HG02852 (cell line): ENCODE measurements around the gene GRIK2.
A peak's percentile ranks its signal among the peaks of the same experiment; 100 is the strongest.

Experiments used
- ATAC-seq: cut with Tn5 transposase; IDR thresholded peaks from one replicate; pipeline ENCODE4 v1.9.1; 2021; ENCODE audit warnings: mild to moderate bottlenecking, moderate library complexity; ENCODE audit not compliant: unreplicated experiment

Gene GRIK2

DNA sequence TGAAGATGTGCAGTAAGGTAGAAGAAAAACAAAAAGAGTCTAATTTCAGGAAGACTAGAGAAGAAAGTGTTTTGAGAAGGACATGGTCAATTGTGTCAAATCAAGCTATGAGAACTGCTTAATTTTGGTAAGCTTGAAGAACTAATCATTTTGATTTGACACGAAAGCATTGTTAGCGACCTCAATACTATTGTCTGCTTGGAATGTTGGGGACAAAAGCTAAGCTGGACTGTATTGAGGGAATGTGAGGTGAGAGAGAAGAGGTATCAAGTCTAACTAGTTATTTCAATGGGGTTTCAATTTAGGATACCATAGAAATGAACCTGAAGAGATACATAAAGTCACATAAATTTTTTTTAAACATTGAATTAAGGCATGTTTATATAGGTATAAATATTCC is 309.8 kb downstream of the GRIK2 start:
- ATAC-seq = no peak

DNA sequence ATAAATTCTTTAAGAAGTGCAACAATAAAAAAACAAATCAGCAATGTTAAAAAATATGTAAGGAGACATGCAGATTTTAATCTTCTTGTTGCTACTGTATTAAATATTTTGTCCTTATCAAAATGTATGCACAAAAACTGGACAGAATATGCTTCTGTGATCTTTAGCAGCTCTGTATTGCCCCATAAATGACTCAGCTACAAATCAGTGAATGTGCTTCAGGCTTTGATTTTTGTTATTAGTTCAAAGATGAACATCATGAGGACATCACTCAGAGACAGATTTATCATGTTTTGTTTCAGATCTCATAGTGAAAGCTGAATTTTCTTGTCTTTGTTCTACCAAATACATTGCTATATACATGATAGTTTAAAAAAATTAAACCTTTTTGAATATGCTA is 312.4 kb downstream of the GRIK2 start:
- ATAC-seq = no peak

DNA sequence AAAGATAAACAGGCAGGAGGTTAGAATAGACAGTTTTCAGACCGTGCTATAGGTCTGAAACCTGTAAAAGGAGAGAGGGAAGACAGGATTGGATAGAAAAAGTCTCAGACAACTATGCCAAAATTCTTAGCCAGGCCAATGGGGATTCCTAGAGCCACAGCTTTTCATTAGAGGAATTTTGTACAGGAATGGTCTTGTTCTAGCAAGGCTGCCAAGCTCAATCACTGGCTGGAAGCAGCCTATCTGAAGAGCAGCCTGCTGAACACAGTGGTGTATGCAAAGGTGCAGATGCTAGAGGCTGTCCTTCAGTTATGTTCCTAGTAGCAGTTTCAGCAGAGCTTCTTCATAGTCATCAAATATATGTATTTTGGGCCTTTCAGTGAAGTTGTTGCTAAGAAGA is 313.1 kb downstream of the GRIK2 start:
- ATAC-seq = no peak

DNA sequence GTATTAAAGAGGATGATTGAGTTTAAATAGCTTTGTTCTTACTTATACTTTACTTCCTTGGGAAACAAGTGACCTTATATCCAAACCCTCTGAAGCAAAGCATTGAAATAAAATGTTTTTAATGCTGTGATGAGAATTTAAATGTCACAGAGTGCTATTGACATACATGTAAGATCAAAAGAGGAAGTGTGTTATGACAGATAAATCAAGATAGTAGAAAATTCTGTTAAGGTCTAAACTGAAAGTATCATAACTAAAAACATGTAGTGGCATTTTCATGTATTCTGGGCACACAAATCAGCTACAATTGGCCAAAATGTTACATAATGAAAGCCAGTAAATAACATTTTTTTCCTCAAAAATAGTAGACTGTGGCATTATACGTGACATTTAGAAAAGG is 318.0 kb downstream of the GRIK2 start:
- ATAC-seq = no peak

DNA sequence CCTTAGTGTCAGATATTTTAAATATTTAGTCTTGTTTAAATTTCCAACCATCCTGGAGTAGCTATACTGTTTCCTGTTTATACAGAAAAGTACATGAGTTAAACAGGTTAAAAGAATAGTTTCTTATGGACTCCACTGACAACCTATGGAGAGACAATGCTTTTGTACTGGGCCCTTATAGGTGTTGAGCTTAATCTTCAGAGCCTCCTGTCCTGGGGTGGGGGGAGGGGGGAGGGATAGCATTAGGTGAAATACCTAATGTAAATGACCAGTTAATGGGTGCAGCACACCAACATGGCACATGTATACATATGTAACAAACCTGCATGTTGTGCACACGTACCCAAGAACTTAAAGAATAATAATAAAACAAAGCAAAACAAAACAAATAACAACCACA is 322.9 kb downstream of the GRIK2 start:
- no peak for ATAC-seq

DNA sequence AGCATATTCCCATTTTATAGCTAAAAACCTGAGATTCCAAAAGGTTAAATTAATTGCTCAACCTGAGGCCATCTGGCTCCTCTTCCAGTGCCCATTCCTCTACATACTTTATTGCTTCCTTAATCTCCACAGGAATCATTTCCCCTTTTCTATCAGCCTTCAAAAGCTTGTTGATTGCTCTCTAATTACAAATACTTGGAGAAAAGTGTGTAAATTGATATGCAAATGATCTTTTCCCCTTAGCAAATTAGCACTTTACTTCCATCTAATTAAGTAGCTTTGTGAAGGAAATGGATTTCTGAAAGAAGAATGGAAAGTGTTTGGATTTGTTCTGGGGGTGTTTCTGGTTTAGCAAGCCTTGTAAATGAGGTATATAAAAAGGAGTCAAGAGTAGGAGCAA is 323.3 kb downstream of the GRIK2 start:
- no peak for ATAC-seq

DNA sequence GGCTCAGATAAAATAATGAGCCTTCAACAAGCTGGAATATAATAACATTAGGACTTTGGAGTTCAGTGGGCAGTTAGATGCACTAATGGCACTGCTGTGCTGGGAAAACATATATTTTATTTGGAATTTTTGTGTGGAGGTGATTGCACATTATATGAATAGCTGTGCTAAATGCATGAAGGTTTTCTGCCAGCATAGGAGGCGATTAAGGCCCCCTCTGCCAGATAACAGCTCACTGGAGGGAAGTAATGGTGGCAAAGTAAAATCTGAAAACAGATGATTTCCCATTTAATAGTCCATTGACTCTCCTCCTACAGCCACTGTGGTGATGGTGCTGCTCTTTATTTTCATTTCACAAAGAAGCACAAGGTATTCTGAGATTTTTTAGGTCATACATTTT is 326.0 kb downstream of the GRIK2 start:
- no peak for ATAC-seq

DNA sequence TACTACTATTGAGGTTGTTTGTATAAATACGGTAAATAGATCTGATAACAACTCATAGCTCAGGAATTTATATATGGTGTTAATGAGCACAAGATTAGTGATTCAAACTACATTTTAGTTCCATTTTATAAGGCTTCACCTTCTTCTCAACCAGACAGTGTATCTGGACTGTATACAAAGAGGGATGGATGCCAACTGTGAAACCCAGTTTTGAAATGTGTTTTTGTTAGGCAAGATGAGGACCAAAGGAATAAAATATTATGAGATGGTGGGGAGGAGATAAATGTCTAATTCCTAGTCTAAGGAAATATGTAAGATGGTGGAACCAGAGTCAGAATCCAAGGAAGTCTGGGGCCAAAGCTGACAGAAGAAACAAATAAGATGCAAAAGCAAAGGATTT is 329.0 kb downstream of the GRIK2 start:
- no peak for ATAC-seq

DNA sequence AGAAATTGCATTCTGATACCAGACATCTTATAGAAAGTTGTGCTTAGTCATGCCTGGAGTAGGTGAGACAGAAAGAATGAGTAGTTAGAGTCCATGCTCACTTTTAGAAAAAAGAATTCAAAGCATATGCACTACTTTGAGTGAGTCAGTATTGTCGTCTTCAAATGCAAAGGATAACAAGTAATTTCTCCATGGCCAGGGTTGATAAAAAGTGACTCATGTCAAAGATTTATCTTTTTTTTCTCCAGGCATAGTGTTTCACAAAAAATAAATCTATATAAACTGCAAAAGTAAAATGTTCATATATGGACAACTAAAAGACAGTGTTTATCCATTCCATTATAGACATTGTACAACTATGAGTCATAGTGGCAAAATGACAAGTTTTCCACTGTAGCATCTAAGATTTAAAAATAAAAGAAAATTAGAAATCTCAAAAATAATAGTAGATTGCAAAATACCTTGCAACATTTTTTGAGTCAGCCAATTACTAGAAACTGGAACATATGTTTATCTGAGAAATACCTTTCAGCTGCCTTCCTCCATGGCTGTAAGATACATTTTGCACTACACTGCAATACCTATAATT is 329.6 kb downstream of the GRIK2 start:
- ATAC-seq = no peak

DNA sequence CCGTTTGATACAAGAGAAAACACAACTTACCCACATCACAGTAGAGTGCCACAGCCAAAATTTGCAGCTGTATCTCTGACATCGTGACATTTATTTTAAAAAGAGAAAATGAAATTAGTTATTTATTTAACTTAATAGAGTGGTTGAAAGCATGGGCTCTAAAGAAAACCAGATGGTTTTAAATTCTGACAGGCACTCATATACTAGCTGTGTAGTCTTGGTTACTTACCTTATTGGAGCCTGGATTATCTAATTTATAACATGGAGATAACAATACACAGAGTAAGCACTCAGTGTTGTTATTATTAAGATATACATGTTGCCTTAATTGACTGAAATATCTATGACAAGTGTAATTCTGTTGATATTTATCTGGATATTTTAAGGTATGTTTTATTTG is 334.9 kb downstream of the GRIK2 start:
- no peak for ATAC-seq

DNA sequence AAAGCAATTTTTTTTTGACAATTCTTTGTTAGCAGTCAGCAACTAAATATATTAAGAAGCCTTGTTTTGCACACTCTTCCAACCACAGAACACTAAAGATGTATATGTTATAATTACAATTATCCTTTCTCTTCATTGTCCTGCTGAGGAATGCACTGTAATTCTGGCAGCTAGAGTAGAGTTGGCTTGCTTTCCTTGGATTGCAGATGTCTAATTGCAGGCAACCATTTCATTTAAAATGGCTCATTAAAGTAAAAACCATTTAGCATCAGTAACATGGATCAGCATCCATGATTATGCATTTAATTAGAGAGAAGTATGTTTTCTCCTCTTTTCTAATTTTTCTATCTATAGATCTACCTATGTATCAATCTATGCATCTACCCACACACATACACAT is 335.4 kb downstream of the GRIK2 start:
- ATAC-seq = no peak

DNA sequence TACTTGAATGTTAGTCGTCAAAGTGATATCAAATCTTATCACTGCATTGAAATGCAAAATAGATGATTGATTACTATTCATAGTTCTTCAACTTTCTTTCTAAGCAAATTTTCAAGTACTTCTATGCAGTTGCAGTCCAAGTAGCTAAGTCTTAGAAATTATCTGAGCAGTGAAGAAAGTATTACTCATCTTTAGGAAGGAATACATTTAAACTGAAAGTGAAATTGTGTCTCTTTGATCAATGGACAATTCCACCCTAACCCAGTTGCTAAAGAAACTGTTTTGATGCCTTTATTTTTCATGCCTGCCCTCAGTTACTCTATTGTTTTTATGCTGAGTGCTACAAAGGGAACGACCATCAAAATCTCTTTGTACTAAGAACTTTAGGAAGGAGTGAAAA is 337.4 kb downstream of the GRIK2 start:
- ATAC-seq = peak; percentile 56

DNA sequence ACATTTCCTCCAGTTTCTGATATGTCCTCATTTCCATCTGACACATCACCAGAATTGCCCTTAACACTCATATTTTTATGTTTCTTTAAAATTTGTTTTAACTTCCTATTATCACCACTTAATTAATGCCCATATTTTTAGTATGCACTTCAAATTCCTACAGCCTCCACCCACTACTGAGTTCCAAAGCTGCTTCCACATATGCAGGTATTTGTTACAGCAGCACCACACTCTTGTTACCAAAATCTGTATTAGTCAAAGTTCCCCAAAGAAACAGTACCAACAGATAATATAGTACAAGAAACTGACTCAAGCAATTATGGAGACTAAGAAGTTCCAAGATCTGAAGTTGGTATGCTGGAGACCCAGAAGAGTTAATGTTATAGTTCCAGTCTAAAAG is 340.4 kb downstream of the GRIK2 start:
- ATAC-seq = no peak

DNA sequence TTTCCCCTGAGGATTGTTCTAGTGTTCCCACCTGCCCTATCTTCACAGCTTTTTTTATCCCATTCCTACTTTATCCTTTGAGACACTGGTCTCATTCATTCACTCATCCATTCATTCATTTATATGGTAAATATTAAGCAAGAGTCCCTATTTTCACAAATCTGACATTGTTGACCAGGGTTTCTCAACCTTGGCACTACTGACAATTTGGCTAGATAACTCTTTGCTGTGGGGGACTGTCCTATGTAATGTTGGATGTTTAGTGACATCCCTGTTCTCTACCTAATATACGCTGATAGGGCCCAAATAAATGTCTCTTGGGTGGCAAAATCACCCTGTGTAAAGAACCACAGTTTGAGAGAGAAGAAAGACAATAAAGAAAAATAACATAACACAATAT is 345.0 kb downstream of the GRIK2 start:
- ATAC-seq = no peak

DNA sequence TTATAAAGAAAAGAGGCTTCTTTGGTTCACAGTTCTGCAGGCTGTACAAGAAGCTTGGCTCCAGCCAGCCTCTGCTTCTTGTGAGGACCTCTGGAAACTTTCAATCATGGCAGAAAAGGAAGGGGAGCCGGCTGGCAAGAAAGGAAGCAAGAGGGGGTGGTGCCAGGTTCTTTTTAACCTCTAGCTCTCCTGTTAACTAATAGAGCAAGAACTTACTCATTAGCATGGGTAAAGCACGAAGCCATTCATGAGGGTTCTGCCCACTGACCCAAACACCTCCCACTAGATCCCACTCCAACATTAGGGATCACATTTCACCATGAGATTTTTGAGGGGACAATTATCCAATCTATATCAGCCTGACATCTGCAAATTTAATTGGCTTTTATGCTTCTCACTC is 347.1 kb downstream of the GRIK2 start:
- ATAC-seq = no peak

DNA sequence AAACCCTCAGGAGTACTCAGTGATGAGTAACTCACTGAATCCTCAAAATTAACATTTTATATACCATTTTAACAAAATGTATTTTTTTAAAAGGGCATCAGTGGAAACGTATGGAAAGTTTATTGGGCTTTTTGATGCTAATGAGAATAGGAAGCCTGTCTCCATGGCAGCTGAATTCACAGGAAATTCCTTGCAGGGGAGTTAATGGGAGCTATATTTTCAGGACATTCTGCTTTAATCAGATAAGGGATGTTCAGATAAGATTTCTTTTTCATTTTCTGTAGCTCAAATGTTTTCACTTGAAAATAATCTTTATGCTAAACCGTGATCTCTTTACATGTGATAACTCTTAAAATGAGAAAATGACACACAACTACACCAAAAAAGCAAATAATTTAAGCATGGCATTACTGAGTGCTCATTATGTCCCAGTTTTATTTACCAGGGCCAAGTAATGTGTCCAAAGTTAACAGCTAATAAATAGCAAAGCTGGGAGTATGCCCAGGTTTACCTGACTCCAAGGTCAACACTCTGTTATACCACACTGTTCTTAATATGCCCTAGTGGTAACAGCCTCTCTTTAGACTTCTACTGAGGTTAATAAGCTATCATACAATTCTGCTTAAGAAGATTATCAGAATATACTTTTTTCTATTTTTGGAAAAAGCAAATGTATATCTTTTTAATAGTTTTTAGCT is 348.1 kb downstream of the GRIK2 start:
- ATAC-seq = no peak

DNA sequence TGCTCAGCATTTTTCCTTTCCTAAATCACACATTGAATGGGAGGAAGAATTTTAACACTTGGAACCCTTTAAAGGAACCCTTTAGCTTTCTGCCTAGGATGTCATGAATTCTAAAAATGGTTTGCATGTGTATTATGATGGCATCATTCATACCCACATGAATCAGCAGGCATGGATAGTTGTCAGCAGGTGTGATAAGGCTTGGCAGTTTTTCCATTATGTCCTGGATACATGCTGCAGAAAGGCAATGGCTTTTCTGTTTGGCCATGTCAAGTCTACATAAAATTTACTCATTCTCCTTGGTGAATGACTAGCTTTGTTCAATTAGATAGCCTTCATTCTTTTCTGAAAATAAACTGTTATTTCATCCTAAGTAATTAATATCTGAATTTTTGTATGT is 353.7 kb downstream of the GRIK2 start:
- ATAC-seq = no peak

DNA sequence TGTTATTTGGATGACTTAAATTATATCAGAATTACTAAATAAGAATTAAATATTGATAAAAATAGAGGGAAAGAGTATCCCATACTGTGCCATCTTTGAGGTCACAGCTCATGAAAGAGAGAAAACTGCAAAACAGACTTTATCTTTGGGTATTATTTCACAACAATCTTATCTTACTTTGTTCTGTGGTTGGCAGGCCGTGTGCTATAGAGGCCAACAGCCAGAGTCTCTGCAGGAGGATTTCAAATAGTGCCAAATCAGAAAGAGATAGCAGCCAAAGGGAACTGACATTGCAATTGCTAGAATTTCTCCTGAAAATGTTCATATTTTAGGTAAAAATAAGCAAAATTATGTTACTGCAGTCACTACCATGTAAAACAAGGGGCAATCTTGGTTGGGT is 354.2 kb downstream of the GRIK2 start:
- ATAC-seq = no peak

DNA sequence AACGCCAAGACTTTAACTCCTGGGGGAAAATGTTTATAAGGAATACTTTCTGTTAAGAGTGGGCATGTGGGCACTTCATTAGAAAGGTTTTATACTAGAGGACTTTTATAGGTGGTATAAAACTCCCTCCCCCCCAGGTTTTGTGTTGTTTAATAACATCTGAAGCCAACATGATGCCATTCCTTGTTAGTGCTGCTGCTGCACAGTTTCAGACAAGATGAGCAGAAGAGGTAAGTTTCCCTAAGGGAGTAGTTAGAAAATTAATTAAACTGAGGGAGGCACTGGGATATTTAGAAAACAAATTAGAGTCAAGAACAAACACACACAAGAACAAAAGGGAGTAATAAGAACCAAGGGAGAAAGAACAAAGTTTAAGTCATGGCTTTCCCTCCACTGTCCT is 362.4 kb downstream of the GRIK2 start:
- no peak for ATAC-seq

DNA sequence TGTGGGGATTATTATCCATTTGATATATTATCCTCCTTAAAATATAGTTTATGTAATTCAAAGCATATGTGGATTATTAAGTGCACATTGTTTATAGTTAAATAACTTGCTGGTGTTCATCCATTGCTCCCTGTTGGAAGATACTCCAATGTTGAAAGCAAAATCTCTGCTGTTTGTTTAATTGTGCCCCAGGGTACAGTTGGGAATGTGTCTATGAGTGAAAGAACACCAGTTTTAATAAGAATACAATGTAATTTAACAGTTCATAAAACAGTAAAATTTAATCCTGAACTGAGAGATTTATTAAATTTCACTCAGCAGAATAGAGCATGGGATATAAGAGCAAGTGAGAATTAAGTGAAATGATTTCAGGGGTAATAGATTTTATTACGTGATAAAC is 364.9 kb downstream of the GRIK2 start:
- ATAC-seq = no peak

DNA sequence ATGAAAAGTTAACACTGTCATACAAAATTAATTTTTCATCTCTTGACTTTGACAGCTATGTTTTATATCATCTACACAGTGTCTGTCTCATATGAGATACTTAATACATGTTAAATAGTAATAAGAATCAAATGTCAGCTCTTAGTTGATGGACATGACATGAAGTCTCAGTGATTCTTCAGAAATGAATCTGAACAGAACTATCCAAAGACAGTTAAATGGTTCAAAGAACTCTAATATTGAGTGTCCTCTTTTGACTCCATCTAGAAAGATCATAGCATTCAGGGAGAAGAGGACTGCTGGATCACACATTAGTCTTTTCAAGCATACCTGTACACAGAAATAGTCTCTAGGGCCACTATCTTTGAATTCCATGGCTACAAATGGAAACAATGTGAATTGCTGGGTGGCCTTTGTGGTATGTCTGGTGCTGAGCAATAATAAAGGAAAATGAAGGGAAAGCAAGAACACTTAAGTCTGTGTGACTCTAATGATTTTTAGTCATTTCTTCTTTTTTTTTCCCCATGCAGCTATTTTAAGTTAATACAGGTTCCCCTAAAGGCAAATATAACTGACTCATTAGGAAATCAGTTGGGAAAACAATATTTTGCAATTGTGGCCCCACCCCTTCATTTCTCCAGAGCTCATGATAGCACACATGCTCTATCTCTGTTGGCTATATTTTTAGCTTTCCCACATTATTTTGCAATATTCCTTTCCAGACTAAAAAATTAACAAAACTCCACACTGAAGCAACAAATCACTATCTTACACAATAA is 367.5 kb downstream of the GRIK2 start:
- no peak for ATAC-seq

DNA sequence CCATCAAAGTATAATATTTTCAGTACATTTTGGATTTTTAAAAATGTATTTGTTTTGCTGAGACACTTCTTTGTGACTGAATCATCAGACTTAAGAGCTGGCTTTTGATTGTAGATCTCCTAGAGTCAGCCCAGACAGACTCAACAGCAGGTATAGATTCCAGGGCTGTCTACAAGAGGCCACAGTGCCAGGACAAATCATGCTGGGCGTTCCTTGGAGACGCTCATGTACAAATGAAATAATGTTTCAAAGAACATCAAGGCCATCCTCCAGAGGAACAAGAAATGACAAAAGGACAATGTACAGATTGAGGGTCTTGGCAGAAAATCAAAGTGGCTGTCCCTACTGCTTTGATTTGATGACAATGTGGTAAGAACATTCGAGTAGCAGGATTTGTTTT is 369.3 kb downstream of the GRIK2 start:
- ATAC-seq = no peak
